ENCODE data around the gene ZNF536.

DNA sequence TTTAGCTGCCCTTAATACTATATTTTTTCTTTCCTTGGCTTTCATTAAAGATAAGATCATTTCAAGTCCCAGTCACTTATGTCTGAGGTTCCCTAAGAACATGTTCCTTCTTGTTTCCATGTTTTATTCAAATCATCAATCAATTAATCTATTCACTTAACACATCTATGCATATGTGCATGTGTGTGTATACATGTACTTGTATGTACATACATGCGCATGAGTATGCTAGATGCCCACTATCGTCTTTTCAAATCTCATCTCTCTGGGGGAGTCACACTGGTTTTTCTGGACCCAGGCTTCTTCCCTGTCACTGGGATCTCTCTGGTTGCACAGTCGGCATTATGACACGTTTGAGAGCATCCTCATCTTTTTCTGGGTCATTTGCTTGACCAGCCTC, 108.9 kb downstream of the ZNF536 start:
- TF ChIP-seq, protein P1, sequence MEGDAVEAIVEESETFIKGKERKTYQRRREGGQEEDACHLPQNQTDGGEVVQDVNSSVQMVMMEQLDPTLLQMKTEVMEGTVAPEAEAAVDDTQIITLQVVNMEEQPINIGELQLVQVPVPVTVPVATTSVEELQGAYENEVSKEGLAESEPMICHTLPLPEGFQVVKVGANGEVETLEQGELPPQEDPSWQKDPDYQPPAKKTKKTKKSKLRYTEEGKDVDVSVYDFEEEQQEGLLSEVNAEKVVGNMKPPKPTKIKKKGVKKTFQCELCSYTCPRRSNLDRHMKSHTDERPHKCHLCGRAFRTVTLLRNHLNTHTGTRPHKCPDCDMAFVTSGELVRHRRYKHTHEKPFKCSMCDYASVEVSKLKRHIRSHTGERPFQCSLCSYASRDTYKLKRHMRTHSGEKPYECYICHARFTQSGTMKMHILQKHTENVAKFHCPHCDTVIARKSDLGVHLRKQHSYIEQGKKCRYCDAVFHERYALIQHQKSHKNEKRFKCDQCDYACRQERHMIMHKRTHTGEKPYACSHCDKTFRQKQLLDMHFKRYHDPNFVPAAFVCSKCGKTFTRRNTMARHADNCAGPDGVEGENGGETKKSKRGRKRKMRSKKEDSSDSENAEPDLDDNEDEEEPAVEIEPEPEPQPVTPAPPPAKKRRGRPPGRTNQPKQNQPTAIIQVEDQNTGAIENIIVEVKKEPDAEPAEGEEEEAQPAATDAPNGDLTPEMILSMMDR (IDR thresholded peaks at IDR 0.05): no peak
- no peak for TF ChIP-seq POLR2A (IDR thresholded peaks at IDR 0.05)

Data from esophagus squamous epithelium (tissue), 4 donors.